ENCODE data around the gene CKAP2L. TPM values are rescaled to one million over a fixed set of nuclear protein-coding genes. Genes with fewer than 3 reads are reported as not detected.

Gene CKAP2L
- total and polyA plus RNA-seq, 11 donors = 0.06 to 4.5 (median 0.29) TPM; not detected in 4

GRCh38 chr2:112703684-112704083 is 60.7 kb downstream of the CKAP2L start:
- 40 to 92% (median 67%) methylated on average over 2 of the region's 2 CpGs for WGBS, 4 donors
- Histone ChIP-seq H3K27ac (no peak overlapping the region), H3K27me3 (peaks cover 0 to 7% (median 0%) of the 10 kb centered on the region in 9 donors), H3K36me3 (no peaks in the 10 kb centered on the region), H3K4me3 (no peak overlapping the region), H3K9me3 (no peaks in the 10 kb centered on the region), H3K4me1 (peaks cover 0 to 65% (median 0%) of the 10 kb centered on the region in 12 donors)
- intact Hi-C loops (cut with DNase I) = no loop called here
- DNase-seq = no peak
- ATAC-seq = no peak
- no peak for TF ChIP-seq CTCF (IDR thresholded peaks at IDR 0.05)
- no peak for TF ChIP-seq POLR2A (IDR thresholded peaks at IDR 0.05)

- H3K4me3 ChIP-seq = no peak overlapping the region
- intact Hi-C loops (cut with DNase I) = no loop called here
- WGBS, 4 donors = 82 to 89% (median 84%) methylated on average over 8 of the region's 8 CpGs
- H3K27ac ChIP-seq = peak overlapping the region in 1 of 12 donors; percentile 91
- no peak for ATAC-seq
- peaks cover 0 to 4% (median 0%) of the 10 kb centered on the region in 9 donors for H3K27me3 ChIP-seq
- no peak for DNase-seq
- H3K9me3 ChIP-seq = no peaks in the 10 kb centered on the region
- TF ChIP-seq CTCF (IDR thresholded peaks at IDR 0.05) (no peak), POLR2A (IDR thresholded peaks at IDR 0.05) (no peak)
- no peaks in the 10 kb centered on the region for H3K36me3 ChIP-seq
- peaks cover 0 to 51% (median 0%) of the 10 kb centered on the region in 12 donors for H3K4me1 ChIP-seq
Measured at GRCh38 chr2:112701052-112701451, 63.4 kb downstream of the CKAP2L start.

- no peak for TF ChIP-seq CTCF (IDR thresholded peaks at IDR 0.05)
- no peak for TF ChIP-seq POLR2A (IDR thresholded peaks at IDR 0.05)
- no peak overlapping the region for H3K4me3 ChIP-seq
- H3K36me3 ChIP-seq = no peaks in the 10 kb centered on the region
- H3K4me1 ChIP-seq = peaks cover 0 to 44% (median 0%) of the 10 kb centered on the region in 12 donors
- DNase-seq (no peak), ATAC-seq (peak in 3 of 4 donors; percentile 20 to 59 (median 22))
- 71 to 81% (median 76%) methylated on average over 3 of the region's 3 CpGs for WGBS, 4 donors
- peaks cover 0 to 4% (median 0%) of the 10 kb centered on the region in 9 donors for H3K27me3 ChIP-seq
- no peaks in the 10 kb centered on the region for H3K9me3 ChIP-seq
- intact Hi-C loops (cut with DNase I) = loop anchor here in 1 of 10 donors (10.0 kb wide), 1 partner anchor 75 kb away; no protein-coding TSS in a partner anchor
- peak overlapping the region in 1 of 12 donors; percentile 91 for H3K27ac ChIP-seq
Measured at GRCh38 chr2:112699984-112700667, 64.3 kb downstream of the CKAP2L start.

GRCh38 chr2:112698834-112699515 is 65.4 kb downstream of the CKAP2L start:
- H3K27me3 ChIP-seq = no peaks in the 10 kb centered on the region
- peaks cover 0 to 44% (median 0%) of the 10 kb centered on the region in 12 donors for H3K4me1 ChIP-seq
- ATAC-seq (no peak), DNase-seq (no peak)
- intact Hi-C loops (cut with DNase I) = loop anchor here in 1 of 10 donors (10.0 kb wide), 1 partner anchor 74 kb away; no protein-coding TSS in a partner anchor
- H3K36me3 ChIP-seq = no peaks in the 10 kb centered on the region
- WGBS, 4 donors = 84 to 93% (median 86%) methylated on average over 3 of the region's 3 CpGs
- TF ChIP-seq POLR2A (IDR thresholded peaks at IDR 0.05) = no peak
- TF ChIP-seq CTCF (IDR thresholded peaks at IDR 0.05) = no peak
- peak overlapping the region in 1 of 12 donors; percentile 91 for H3K27ac ChIP-seq
- H3K4me3 ChIP-seq = no peak overlapping the region
- no peaks in the 10 kb centered on the region for H3K9me3 ChIP-seq

Data from heart left ventricle (tissue), 16 donors.